Stimulated activated naive CD8-positive, alpha-beta T cell treated with anti-CD3 and anti-CD28 coated beads, Interleukin-15, Interleukin-2, amounts not matched to agents 100 U/mL and 50 U/mL, for 24 hours (primary cell): ENCODE measurements around the gene ACACB.

Experiments used
- ATAC-seq: fragments of 150-1000 bp; cut with Tn5 transposase; one replicate; pipeline ENCODE4 v1.10.0; 2021
- DNase-seq: peaks from one replicate; pipeline ENCODE4 v3.0.0; 2021

Gene ACACB

DNA sequence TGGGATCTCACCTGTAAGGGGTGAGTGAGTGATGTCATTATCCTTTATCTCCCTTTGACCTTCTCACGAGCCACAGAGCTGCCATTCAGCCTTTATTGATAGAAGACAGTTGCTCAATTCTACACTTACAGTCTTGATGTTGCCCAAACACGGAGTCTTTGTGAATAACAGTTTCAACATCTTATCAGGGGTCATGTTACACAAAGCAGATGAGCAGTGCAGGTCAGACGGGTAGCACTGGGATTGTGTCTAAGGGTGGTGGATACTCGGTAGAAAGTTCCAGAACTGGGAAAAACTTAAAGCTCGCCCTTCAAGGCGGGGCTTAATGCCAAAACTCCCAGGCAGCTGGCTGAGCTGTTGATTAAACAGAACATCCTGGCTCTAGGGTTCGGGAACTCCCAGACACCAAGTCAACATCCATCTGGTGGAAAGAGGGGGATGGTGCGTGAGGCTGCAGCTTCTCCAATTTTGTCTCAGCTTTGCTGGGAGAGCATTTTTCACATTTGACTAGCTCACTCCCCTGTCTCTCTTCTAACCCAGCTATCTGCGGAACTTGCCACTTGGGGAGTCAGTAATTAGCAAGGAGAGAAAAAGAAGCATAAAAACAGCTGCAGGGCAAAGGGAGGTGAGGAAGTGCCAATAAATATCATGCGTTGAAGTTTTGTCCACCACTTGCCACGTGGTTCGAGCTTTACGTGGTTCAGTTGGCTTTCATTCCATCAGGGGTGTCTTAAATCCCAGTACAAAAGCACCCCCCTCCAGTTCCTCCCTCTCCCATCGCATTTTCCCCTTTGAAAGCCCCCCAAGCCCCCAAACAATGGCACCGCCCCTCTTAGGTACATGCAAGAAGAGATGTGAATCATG, 161.7 kb downstream of the ACACB start:
- DNase-seq, result no peak
- ATAC-seq, result no peak

GRCh38 chr12:109278912-109279311, 162.5 kb downstream of the ACACB start:
- DNase-seq (no peak), ATAC-seq (no peak)

DNA sequence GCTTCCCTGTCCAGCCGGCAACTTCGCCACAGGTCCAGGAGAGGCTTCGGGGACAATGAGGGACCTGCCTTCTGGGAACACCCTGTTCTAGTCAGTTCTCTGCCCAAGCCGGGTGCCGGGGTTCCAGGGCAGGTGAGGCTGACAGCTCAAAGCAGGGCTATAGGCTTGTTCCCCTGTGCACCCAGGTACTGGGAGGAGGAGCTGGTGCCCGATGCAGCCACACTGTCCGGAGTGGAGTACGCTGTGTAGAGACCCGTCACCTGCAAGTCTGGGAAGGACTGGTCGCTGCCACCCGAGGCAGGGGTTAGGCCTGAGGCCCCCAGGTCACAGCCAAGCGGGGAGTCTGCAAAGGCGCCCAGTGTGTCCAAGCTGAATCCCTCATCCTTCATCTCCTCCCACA, 163.1 kb downstream of the ACACB start:
- ATAC-seq (no peak), DNase-seq (no peak)

GRCh38 chr12:109281452-109281851, 165.1 kb downstream of the ACACB start:
- DNase-seq (no peak), ATAC-seq (no peak)

DNA sequence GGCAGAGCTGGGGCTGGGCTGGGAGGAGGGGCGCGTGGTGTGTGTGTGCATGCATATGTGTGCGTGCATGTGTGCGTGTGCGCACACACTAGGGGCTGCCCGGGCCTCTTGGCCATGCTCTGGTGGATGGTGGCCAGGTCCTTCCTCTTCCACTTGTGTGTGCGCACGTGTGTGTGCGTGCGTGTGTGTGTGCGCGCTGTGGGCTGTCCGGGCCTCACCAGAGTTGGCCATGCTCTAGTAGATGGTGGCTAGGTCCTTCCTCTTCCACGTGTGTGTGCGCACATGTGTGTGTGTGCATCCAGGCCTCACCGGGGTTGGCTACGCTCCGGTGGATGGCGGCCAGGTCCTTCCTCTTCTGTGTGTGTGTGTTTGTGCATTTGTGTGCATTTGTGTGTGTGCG, 168.0 kb downstream of the ACACB start:
- DNase-seq (no peak), ATAC-seq (no peak)

DNA sequence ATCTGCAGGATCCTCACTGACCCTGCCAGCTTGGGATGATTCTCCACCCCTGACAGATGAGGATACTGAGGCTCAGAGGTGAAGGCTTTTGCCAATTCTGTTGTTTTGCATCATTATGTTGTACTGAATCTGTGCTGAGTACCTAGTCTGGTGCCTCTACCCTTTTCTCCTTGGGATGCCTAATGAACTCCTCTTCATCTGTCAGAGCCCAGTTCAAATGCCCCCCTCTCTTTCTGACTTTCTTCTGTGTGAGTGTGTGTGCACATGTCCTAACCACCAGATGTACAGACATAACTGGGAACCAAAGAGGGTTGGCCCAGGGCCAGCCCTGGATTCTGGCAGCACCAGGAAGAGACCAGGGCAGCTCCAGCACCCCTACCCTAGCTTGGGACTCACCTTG, 169.9 kb downstream of the ACACB start:
- no peak for DNase-seq
- no peak for ATAC-seq

DNA sequence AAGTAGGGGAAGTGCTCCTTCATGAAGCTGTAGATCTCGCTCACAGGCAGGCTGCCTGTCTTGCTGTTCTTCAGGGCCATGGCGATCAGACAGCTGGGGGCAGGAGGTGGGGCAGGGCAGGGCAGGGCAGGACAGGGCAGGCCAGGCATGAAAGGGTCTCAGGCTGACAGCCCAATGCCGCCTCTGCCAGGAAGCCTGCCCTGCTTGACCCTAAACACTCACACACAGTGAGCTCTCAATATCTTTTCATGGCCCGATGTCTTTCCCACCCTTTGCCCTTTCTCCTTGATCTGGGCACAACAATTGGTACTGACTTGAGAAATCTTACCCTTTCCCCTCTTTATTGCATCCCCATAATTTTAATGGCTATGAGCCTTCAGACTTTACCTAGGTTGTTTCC, 170.3 kb downstream of the ACACB start:
- DNase-seq (no peak), ATAC-seq (no peak)

DNA sequence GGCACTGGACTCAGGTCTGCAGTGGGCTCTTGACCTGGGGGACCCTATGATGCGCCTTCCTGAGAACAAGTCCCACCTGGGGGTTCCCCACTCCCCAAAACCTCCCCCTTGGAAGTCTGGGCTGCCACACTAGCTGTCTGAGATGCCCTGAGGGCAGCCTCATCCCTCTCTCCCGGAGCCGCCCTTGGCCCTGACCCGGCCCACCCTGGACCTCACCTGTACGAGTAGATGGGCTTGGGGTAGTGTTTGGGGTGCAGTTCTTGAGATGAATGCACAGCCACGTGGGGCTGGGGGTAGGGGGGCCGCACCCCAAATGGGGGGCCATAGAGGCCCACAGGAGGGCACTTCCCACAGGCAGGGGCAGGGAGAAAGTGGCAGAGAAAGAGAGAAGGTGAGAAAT, 170.8 kb downstream of the ACACB start:
- ATAC-seq, result no peak

GRCh38 chr12:109287811-109288469, 171.6 kb downstream of the ACACB start:
- ATAC-seq (no peak), DNase-seq (no peak)

More for the DNA sequence above, 170.8 kb downstream of the ACACB start:
- DNase-seq, result no peak

DNA sequence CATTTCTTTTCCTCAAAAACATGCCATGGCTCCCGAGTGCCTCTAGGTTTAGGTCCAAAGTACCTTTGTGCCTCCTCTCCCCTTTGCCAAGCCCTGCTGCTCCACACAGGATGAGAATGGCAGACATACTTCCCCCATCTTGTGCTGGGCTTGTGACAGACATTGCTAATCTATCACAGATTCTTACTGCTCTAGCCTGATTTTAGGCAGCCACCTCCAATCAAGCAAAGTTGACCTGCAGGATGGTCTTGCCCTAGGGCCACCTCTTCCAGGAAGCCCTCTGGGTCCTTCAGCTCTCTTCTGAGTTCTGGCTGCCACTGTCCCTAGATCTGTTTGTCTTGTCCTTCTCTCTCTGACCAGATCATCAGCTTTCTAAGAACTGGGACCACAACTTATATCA, 172.2 kb downstream of the ACACB start:
- ATAC-seq, result no peak
- DNase-seq, result no peak

- DNase-seq, result no peak
- no peak for ATAC-seq
These were observed 172.6 kb downstream of the ACACB start for GRCh38 chr12:109289004-109289403.

DNA sequence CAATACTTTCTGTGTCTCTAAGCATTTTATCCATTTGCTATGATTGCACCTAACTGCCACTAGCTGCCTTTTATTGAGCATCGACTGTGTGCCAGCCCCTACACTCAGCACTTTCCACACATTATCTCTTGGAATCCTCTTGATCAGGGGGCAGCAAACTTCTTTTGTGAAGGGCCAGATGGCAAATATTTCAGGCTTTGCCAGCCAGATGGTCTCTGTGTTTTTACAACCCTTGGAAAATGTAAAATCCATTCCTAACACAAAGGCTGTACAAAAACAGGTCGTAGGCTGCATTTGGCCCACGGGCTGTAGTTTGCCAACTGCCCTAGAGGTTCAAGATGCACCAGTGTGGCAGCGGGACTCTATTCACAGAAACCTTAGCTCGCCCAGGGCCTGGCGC, 173.2 kb downstream of the ACACB start:
- ATAC-seq (no peak), DNase-seq (no peak)

- no peak for ATAC-seq
- no peak for DNase-seq
These were observed 173.7 kb downstream of the ACACB start for GRCh38 chr12:109290061-109290460.

DNA sequence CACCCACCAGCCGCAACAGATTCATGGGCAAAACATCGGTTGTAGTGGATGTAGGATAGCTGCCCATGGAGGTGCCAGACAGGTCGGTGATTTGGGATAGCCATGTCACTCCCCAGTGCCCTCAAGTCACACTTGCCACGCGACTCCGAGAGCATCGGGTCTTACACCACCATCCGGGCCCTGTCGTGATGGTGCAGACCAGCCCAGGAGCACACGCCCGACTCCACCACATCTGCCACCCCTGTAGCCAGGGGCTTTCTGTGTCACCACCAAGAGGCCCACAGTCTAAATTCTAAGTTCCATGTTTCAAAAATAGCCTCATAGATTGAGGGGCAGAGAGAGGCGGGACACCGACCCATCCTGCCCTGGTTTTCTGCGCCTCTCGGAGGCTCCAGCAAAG, 174.7 kb downstream of the ACACB start:
- ATAC-seq, result no peak
- DNase-seq, result no peak

GRCh38 chr12:109291521-109292341, 175.3 kb downstream of the ACACB start:
- no peak for ATAC-seq
- DNase-seq, result peak; percentile 8

- DNase-seq, result no peak
- ATAC-seq, result no peak
These were observed 175.9 kb downstream of the ACACB start for GRCh38 chr12:109292342-109292711.

DNA sequence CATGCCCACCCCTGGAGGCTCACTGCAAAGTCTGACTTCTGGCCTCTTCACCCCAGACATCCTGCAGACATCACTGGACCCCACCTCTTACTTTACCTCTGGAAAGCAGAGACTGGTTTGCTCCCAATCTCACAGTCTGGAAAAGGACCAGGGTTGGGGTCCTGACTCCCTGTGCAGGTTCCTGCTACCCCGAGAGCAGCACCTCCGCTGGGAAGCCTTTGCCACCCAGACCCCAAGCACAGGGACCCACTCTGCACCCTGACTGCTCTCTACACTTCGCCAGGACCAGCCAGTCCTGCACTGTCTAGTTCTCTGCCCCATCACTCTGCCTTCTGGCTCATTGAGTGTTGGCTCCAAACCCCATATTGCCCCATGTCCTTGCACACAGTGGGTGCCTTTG, 176.7 kb downstream of the ACACB start:
- no peak for ATAC-seq
- DNase-seq, result no peak

DNA sequence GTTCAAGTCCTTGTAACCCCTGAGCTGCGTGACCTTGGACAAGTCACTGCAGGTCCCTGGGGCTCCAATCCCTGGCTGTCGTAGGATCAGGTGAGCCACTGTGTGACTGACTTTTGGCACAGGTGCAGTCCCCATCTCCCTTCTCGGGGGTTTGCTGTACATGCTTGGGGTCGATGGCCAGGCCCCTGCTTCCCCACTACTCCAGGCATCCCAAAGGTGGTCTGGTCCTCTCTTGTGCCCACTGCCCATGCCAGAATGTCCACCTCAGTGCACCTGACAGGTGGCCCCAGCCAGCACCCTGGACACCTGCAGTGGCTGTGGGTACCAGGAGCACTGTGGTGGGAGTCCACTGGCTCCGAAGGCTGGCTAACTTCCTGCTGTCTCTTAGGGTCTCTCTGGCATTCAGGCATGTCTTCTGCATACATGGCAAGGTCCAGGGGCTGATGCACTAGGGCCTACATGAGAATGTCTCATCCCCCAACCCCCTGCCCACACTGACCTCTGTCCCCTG, 178.0 kb downstream of the ACACB start:
- DNase-seq (no peak), ATAC-seq (no peak)

GRCh38 chr12:109295764-109296425, 179.5 kb downstream of the ACACB start:
- no peak for DNase-seq
- ATAC-seq, result no peak

GRCh38 chr12:109296431-109296830, 180.0 kb downstream of the ACACB start:
- DNase-seq (no peak), ATAC-seq (no peak)

DNA sequence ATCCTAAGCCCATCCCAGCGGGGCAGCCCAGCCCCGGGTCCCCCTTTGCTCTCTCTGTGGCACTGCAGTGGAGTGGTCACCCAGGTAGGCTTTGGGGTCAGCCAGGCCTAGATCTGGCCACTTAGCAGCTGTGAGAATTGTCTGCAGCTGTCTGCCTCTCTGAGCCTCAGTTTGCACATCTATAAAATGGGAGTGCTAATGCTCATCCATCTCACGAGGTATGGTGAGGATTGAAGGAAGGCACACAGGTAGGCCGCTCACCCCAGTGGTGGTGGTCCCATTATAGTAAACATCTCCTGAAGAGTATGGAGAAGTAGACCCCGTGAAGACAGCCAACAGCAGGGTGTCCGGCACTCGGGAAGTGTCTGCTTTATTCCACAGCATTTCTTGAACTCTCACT, 183.5 kb downstream of the ACACB start:
- no peak for ATAC-seq
- no peak for DNase-seq

DNA sequence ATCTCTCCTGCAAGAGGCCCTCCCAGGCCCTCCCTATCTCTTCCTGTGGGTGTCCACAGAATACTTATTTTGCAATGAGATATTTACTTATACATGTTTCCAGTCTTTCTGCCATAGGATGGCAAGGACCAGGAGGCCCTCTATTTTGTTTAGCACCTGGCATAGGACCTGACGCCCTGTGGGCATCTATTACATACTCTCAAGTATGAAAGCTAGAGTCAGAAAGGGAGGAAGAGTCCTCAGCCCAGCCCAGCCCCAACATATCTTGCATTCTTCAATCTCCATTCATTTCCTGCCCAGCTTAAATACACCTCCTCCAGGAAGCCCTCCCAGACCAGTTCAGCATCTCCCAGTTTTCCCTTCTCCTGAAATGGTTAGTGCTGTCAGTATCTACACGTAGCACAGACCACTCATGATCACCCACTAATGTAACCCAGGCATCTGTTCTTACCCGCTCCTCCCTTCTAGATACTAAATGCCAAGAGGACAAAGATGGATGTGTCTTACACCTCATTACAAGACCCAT, 185.3 kb downstream of the ACACB start:
- ATAC-seq, result no peak
- no peak for DNase-seq
